Endodermal cell (in vitro differentiated cells): Measurements from ENCODE around the gene HMGXB3. TPM values are rescaled to one million over a fixed set of nuclear protein-coding genes. Genes with fewer than 3 reads are reported as not detected.
A peak's percentile ranks its signal among the peaks of the same experiment; 100 is the strongest.

Experiments
- DNase-seq: peaks from one replicate; pipeline ENCODE4 v3.0.0-alpha.2; 2017
- H3K27ac ChIP-seq: 2 replicates; pipeline ENCODE4 v1.5.1; 2013; ENCODE audit warnings: mild to moderate bottlenecking, low read depth, low read length, moderate library complexity
- H3K27me3 ChIP-seq: 2 replicates; pipeline ENCODE4 v1.6.1; 2013; ENCODE audit warnings: mild to moderate bottlenecking, low read length, moderate library complexity; ENCODE audit not compliant: insufficient read depth, control insufficient read depth, poor library complexity, severe bottlenecking
- H3K36me3 ChIP-seq: 2 replicates; pipeline ENCODE4 v1.7.0; 2013; ENCODE audit warnings: mild to moderate bottlenecking, low read length, moderate library complexity; ENCODE audit not compliant: control insufficient read depth, insufficient read depth
- H3K4me1 ChIP-seq: one replicate; pipeline ENCODE4 v1.7.0; 2013; ENCODE audit warnings: low read length; ENCODE audit not compliant: control insufficient read depth, insufficient read depth
- H3K4me3 ChIP-seq: 2 replicates; pipeline ENCODE4 v1.5.1; 2013; ENCODE audit warnings: mild to moderate bottlenecking, low read length, moderate library complexity
- H3K9ac ChIP-seq: 2 replicates; pipeline ENCODE4 v1.6.1; 2013; ENCODE audit warnings: mild to moderate bottlenecking, low read length, moderate library complexity; ENCODE audit not compliant: poor library complexity, severe bottlenecking; ENCODE audit errors: extremely low read depth
- H3K9me3 ChIP-seq: 2 replicates; pipeline ENCODE4 v1.6.1; 2013; ENCODE audit warnings: mild to moderate bottlenecking, low read length, moderate library complexity; ENCODE audit not compliant: control insufficient read depth
- H3K27ac Mint-ChIP-seq: 2 replicates; pipeline ENCODE4 v1.8.0; 2020; ENCODE audit warnings: mixed read lengths
- H3K27me3 Mint-ChIP-seq: 2 replicates; pipeline ENCODE4 v1.8.0; 2021; ENCODE audit warnings: mild to moderate bottlenecking, mixed read lengths; ENCODE audit not compliant: insufficient read depth
- H3K36me3 Mint-ChIP-seq: 2 replicates; pipeline ENCODE4 v1.8.0; 2020; ENCODE audit warnings: low read depth, mixed read lengths
- H3K4me1 Mint-ChIP-seq: 2 replicates; pipeline ENCODE4 v1.8.0; 2020; ENCODE audit warnings: mixed read lengths
- H3K4me3 Mint-ChIP-seq: 2 replicates; pipeline ENCODE4 v1.8.0; 2020; ENCODE audit warnings: mild to moderate bottlenecking, moderate library complexity, mixed read lengths
- H3K9me3 Mint-ChIP-seq: 2 replicates; pipeline ENCODE4 v1.8.0; 2020; ENCODE audit warnings: mild to moderate bottlenecking, mixed read lengths
- CTCF ChIP-seq: fragments of 200-600 bp; sonication (generic); conservative IDR thresholded peaks from 2 replicates; pipeline ENCODE4 v1.5.0; 2021; ENCODE audit warnings: antibody characterized with exemption, mild to moderate bottlenecking
- WGBS, 2 experiments: methylation state at CpG; one replicate each; pipeline versions ENCODE4 v1.1.5 to v1.1.7; 2013; ENCODE audit warnings: missing lambda C conversion rate in 2 of 2, mixed read lengths in 1 of 2; ENCODE audit not compliant: insufficient coverage in 1 of 2, insufficient read length in 1 of 2; 5-methylcytosine and 5-hydroxymethylcytosine counted together
- total RNA-seq, 2 donors: library from RNA; stranded (reverse); fragmentation: NEBNext Ultra II Directional in 1 of 2; extraction: Animal tissue kit (Norgen Biotek cat#: 25700) in 1 of 2; gene quantifications; 2 replicates in 1 of 2; 3 replicates in 1 of 2; pipeline ENCODE4 v1.2.1, GENCODE V29; 2021

The HMGXB3 gene
- total RNA-seq, 2 donors from 2014 or later, result 41.0 to 43.5 TPM

GRCh38 chr5:150057996-150058395 is 57.5 kb downstream of the HMGXB3 start:
- DNase-seq, result peak; percentile 75
- Histone ChIP-seq H3K9me3 (no peaks in the 10 kb centered on the region), H3K27me3 (no peaks in the 10 kb centered on the region), H3K36me3 (peaks cover 25% of the 10 kb centered on the region), H3K9ac (no peak overlapping the region), H3K4me3 (no peak overlapping the region), H3K27ac (no peak overlapping the region), H3K4me1 (peaks cover 8% of the 10 kb centered on the region)
- no peak for TF ChIP-seq CTCF
- no peak overlapping the region for H3K27ac Mint-ChIP-seq
- peaks cover 14% of the 10 kb centered on the region for H3K4me1 Mint-ChIP-seq
- H3K27me3 Mint-ChIP-seq, result peaks cover 12% of the 10 kb centered on the region
- peaks cover 15% of the 10 kb centered on the region for H3K36me3 Mint-ChIP-seq
- 47 to 50% methylated on average over 5 of the region's 5 CpGs for WGBS, 2 experiments
- no peaks in the 10 kb centered on the region for H3K9me3 Mint-ChIP-seq
- no peak overlapping the region for H3K4me3 Mint-ChIP-seq

GRCh38 chr5:150058480-150059126 is 58.1 kb downstream of the HMGXB3 start:
- H3K27me3 ChIP-seq, result no peaks in the 10 kb centered on the region
- Mint-ChIP-seq H3K9me3 (no peaks in the 10 kb centered on the region), H3K36me3 (peaks cover 10% of the 10 kb centered on the region), H3K27ac (no peak overlapping the region), H3K4me1 (peaks cover 14% of the 10 kb centered on the region), H3K27me3 (peaks cover 12% of the 10 kb centered on the region), H3K4me3 (no peak overlapping the region)
- no peak overlapping the region for H3K27ac ChIP-seq
- no peak for TF ChIP-seq CTCF
- 91 to 97% methylated on average over 5 to 6 of the region's 6 CpGs for WGBS, 2 experiments
- no peak overlapping the region for H3K4me3 ChIP-seq
- H3K4me1 ChIP-seq, result peaks cover 8% of the 10 kb centered on the region
- no peaks in the 10 kb centered on the region for H3K9me3 ChIP-seq
- H3K9ac ChIP-seq, result no peak overlapping the region
- H3K36me3 ChIP-seq, result peaks cover 19% of the 10 kb centered on the region
- no peak for DNase-seq

GRCh38 chr5:150059623-150060022 is 59.1 kb downstream of the HMGXB3 start:
- no peak overlapping the region for H3K4me3 Mint-ChIP-seq

More at GRCh38 chr5:150059623-150060022, 59.1 kb downstream of the HMGXB3 start:
- H3K4me1 ChIP-seq, result peaks cover 8% of the 10 kb centered on the region
- Mint-ChIP-seq H3K4me1 (peaks cover 14% of the 10 kb centered on the region), H3K27ac (no peak overlapping the region), H3K9me3 (no peaks in the 10 kb centered on the region), H3K27me3 (peaks cover 14% of the 10 kb centered on the region), H3K36me3 (no peaks in the 10 kb centered on the region)
- H3K4me3 ChIP-seq, result no peak overlapping the region
- WGBS, 2 experiments, result 93 to 94% methylated on average over 2 to 11 of the region's 11 CpGs
- no peak for DNase-seq
- no peaks in the 10 kb centered on the region for H3K9me3 ChIP-seq
- peaks cover 9% of the 10 kb centered on the region for H3K36me3 ChIP-seq
- H3K9ac ChIP-seq, result no peak overlapping the region
- H3K27ac ChIP-seq, result no peak overlapping the region
- TF ChIP-seq CTCF, result no peak
- H3K27me3 ChIP-seq, result no peaks in the 10 kb centered on the region
